GM21515 (cell line): Measurements from ENCODE around the gene DCLK1.

Experiments used
- ATAC-seq: cut with Tn5 transposase; IDR thresholded peaks from one replicate; pipeline ENCODE4 v1.9.1; 2021; ENCODE audit not compliant: unreplicated experiment

DCLK1 gene

GRCh38 chr13:35872369-35872768, 258.8 kb downstream of the DCLK1 start:
- ATAC-seq = no peak

- ATAC-seq = no peak
These were observed 259.6 kb downstream of the DCLK1 start for GRCh38 chr13:35871561-35871960.

- ATAC-seq = no peak
These were observed 264.4 kb downstream of the DCLK1 start for GRCh38 chr13:35866801-35867200.

GRCh38 chr13:35865341-35866240, 265.6 kb downstream of the DCLK1 start:
- ATAC-seq = no peak

- ATAC-seq = no peak
These were observed 270.5 kb downstream of the DCLK1 start for GRCh38 chr13:35860661-35861060.

- no peak for ATAC-seq
These were observed 271.2 kb downstream of the DCLK1 start for GRCh38 chr13:35859981-35860380.

- ATAC-seq = no peak
These were observed 272.5 kb downstream of the DCLK1 start for GRCh38 chr13:35858665-35859064.

GRCh38 chr13:35857769-35858168, 273.4 kb downstream of the DCLK1 start:
- ATAC-seq = no peak

GRCh38 chr13:35856721-35857364, 274.3 kb downstream of the DCLK1 start:
- ATAC-seq = no peak

- ATAC-seq = no peak
These were observed 275.1 kb downstream of the DCLK1 start for GRCh38 chr13:35856084-35856483.

- no peak for ATAC-seq
These were observed 275.6 kb downstream of the DCLK1 start for GRCh38 chr13:35855531-35856019.

GRCh38 chr13:35854286-35854685, 276.9 kb downstream of the DCLK1 start:
- no peak for ATAC-seq

- no peak for ATAC-seq
These were observed 279.3 kb downstream of the DCLK1 start for GRCh38 chr13:35851881-35852280.

GRCh38 chr13:35851356-35851755, 279.8 kb downstream of the DCLK1 start:
- no peak for ATAC-seq

GRCh38 chr13:35850569-35850968, 280.6 kb downstream of the DCLK1 start:
- no peak for ATAC-seq

GRCh38 chr13:35849256-35849644, 281.9 kb downstream of the DCLK1 start:
- no peak for ATAC-seq

GRCh38 chr13:35848336-35849255, 282.6 kb downstream of the DCLK1 start:
- no peak for ATAC-seq

- ATAC-seq = no peak
These were observed 287.9 kb downstream of the DCLK1 start for GRCh38 chr13:35843272-35843671.

GRCh38 chr13:35841060-35841521, 290.1 kb downstream of the DCLK1 start:
- no peak for ATAC-seq

GRCh38 chr13:35839806-35840205, 291.4 kb downstream of the DCLK1 start:
- no peak for ATAC-seq

- ATAC-seq = no peak
These were observed 292.8 kb downstream of the DCLK1 start for GRCh38 chr13:35838356-35838755.
